Fibroblast of mammary gland (primary cell): Measurements from ENCODE around the gene APOL4.

Experiments used
- DNase-seq: peaks from one replicate; pipeline ENCODE4 v3.0.0-alpha.2; 2010; ENCODE audit warnings: low read depth
- H3K4me3 ChIP-seq: 2 replicates; pipeline ENCODE4 v1.5.1; 2011; ENCODE audit warnings: low read depth, mild to moderate bottlenecking, low read length, moderate library complexity; ENCODE audit not compliant: control insufficient read depth
- TF ChIP-seq, protein P1 (sequence below): conservative IDR thresholded peaks from 2 replicates; pipeline ENCODE4 v1.5.1; 2011; ENCODE audit warnings: low read depth, low read length, inconsistent platforms; ENCODE audit not compliant: control insufficient read depth, insufficient read depth

APOL4 gene

GRCh38 chr22:36199001-36199551 is 2.5 kb downstream of the APOL4 start:
- H3K4me3 ChIP-seq: no peak overlapping the region
- no peak for DNase-seq
- TF ChIP-seq, protein P1, sequence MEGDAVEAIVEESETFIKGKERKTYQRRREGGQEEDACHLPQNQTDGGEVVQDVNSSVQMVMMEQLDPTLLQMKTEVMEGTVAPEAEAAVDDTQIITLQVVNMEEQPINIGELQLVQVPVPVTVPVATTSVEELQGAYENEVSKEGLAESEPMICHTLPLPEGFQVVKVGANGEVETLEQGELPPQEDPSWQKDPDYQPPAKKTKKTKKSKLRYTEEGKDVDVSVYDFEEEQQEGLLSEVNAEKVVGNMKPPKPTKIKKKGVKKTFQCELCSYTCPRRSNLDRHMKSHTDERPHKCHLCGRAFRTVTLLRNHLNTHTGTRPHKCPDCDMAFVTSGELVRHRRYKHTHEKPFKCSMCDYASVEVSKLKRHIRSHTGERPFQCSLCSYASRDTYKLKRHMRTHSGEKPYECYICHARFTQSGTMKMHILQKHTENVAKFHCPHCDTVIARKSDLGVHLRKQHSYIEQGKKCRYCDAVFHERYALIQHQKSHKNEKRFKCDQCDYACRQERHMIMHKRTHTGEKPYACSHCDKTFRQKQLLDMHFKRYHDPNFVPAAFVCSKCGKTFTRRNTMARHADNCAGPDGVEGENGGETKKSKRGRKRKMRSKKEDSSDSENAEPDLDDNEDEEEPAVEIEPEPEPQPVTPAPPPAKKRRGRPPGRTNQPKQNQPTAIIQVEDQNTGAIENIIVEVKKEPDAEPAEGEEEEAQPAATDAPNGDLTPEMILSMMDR: no peak

GRCh38 chr22:36198536-36198935 is 3.1 kb downstream of the APOL4 start:
- no peak overlapping the region for H3K4me3 ChIP-seq
- TF ChIP-seq, protein P1: no peak
- no peak for DNase-seq

DNA sequence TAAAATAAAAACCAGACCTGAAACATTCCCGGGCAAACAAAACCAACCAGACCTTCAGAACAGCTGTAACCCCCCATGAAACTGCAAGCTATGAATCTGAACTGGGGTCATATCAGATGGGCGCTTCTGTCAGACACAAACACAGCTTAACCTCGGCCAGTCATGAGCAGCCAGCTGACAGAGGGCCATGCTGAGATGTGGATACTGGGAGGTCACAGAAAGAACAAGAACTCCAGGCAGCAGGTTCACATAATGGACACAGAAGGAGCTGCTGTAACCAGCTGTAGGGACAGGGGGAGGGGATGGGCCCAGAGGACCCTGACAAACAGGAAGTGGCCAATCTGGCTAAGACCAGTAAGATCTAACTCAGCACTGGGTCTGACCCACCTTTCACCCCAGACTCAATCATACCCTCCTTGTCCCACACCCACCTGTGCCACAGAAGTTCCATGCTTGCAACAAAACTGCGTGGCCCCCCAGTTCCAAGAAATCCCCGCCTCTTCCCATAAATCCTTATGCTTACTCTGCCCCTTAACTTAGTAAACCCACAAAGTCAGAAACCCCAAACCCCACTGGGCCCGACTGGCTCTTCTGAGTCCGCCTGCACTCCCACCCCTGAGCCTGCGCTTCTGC is 4.0 kb downstream of the APOL4 start:
- TF ChIP-seq, protein P1: no peak
- no peak for DNase-seq
- no peak overlapping the region for H3K4me3 ChIP-seq

DNA sequence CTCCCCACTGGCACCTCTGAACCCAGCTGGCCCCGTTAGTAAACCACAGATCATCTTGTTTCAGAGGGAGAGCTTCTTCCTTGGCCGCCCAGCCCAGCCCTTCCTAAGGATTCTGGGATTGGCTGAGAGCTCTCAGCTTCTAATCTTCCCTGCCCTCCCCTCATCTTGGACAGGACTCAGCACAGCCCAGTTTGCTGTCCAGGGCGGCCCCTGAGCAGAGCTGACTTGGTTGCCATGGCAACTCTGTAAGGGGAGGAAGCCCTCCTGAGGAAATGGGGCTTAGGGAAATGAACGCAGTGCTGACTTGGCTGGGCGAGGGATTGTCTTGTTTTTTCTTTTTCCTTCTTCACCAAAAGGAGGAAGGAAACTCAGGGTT is 4.6 kb downstream of the APOL4 start:
- TF ChIP-seq, protein P1: no peak
- H3K4me3 ChIP-seq: no peak overlapping the region
- DNase-seq: peak; percentile 57

- H3K4me3 ChIP-seq: no peak overlapping the region
- DNase-seq: no peak
- TF ChIP-seq, protein P1: no peak
Observed at GRCh38 chr22:36196254-36197064, 5.2 kb downstream of the APOL4 start.

DNA sequence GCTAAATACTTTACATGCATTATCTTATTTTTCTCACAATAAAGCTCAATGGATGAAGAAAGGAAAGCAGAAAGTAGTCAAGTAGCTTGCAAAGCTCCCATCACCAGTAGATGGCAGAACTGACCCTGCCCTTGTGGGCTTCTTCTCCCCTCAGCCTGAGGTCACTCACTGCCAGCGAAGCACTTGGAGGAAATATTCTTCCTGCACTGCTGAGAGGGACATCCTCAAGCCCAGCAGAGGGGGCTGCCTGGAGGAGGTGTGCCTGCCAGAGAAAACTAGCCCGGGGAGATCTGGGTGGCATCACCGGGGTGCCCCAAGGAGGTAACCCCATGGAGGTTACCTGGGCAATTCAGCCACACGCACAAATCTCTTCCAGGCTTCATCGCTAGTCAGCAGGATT is 6.6 kb downstream of the APOL4 start:
- no peak overlapping the region for H3K4me3 ChIP-seq
- TF ChIP-seq, protein P1: peak; percentile 79
- peak; percentile 78 for DNase-seq
